Purkinje cell (primary cell): ENCODE measurements around the gene PSMA4. TPM values are rescaled to one million over a fixed set of nuclear protein-coding genes. Genes with fewer than 3 reads are reported as not detected.

ENCODE experiments used
- polyA plus RNA-seq: library from polyadenylated mRNA; unstranded; fragments of >200 nt; fragmentation: Nextera tagmentation; gene quantifications from 2 replicates; pipeline ENCODE4 v1.2.1, GENCODE V29; 2014

The PSMA4 gene
- 776 and 831 TPM in 2 replicates for polyA plus RNA-seq

DNA sequence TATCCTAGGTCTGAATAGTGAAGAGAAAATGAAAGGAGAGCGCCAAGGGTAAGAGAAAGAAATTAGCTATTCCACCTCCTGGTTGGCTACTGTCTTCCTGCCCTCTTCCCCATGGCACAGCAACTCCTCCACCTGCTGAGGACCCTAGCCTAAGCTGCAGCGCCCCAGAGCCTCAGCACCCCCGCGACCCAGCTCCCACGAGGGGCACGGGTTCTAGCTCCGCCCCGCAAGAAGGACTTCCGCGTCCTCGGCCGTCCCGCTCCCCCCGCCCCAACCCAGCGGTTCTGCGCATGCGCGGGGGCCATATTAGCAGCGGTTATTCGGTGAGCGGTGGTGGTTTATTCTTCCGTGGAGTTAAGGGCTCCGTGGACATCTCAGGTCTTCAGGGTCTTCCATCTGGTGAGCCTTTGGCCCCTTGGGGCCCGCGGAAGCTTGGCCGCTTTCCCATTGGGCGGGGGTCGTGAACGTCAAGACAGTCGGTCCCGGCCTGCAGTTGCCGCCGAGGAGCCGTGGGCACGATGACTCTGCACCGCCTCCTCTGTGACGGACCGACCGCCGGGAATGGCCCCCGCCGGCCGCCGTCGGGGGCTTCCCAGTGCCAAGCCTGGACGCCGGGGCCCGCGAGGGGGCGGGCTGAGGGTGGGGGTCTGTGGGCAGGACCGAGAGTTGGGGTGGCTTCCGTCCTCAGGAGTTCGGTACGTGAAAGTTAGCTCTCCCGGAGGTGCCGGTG, at the start of gene PSMA4:
Gene PSMA4 (plus strand): TSS at position 304 of the 730 bp plus-strand sequence. CDS start 1,484 bp downstream, outside the sequence.

DNA sequence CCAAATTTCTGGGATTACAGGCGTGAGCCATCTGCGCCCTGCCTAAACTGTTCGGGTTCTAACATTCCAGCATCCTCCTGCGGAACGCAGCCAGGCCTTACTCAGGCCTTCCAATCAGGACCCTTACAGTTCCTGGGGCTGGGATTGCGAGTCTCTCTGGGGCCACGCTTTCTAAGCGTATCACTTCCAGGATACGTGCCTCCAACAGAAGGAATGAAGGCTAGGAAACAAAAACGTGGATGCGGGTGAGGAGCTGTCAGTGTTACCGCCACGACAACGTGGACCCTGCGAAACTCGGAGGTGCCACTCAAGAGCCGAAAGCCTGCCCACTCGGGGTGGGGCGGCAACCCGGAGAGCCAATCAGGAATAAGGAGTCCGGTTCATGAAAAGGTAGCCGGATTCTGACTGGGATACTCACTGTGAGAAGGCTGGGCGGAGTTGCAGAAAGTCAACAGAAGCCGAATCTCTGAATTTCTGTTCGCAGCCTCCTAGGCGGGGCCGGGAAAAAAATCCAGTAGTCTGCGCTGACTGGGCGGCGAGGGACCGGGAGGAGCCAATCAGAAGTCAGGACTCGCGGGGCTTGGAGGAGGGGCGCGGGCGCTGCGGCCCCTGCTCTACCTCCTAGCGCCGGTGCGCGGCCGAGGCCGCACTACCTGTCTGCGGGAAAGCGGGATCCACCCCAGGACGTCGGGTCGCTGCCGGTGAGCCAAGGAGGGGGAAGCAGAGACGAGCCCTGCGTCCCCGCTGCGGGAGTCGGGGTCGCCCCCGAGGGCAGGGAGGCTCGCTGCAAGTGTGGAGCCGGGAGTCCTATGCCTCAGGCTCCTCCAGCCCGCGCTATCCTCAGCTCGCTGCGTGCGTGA, 33.0 kb upstream of the PSMA4 start, which contains the start of gene HYKK:
Gene HYKK (plus strand): TSS at position 607 of the 860 bp plus-strand sequence. CDS start 5,512 bp downstream, outside the sequence.

DNA sequence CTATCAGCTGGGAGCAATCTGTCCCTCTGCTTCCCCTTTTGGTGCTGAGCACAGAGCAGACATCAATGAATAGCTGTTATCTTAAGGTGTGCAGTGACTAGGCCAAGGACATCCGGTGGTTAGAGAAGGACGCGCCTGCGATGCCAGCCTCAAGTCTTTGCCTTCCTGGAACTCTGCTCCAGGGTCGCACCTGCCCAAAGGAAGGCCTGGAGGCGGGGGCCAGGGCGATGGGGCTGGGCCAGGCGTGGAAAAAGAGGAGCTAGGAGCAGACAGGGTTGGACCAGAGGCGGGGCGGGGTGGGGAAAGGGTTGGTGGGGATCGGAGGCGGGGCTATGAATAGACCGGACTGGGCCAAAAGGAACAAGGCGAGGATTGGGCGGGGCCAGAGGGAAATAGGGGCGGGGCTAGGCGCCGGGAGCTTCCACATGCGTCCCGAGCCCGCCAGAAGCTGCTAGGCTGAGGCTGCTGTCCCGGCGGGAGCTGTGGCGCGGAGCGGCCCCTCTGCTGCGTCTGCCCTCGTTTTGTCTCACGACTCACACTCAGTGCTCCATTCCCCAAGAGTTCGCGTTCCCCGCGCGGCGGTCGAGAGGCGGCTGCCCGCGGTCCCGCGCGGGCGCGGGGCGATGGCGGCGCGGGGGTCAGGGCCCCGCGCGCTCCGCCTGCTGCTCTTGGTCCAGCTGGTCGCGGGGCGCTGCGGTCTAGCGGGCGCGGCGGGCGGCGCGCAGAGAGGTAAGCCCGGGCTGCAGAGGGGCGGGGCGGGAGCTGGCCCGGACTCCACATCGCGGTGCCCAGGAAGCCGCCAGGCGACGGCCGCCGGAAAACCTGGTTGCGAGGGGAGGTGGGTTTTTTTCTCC, 25.1 kb downstream of the PSMA4 start, which contains the start of gene CHRNA5:
Gene CHRNA5 (plus strand): TSS at position 424 of the 854 bp plus-strand sequence. CDS start 200 bp downstream, at position 624.

Other genes starting within 250 kb of the PSMA4 start
- gene SKIC8, start 240.8 kb upstream of the PSMA4 start, polyA plus RNA-seq: 375 and 533 TPM in 2 replicates
- 2.5 TPM in 1 of 2 replicates, not detected in the other for gene CRABP1, start 200.1 kb upstream of the PSMA4 start, polyA plus RNA-seq
- gene IREB2, start 102.2 kb upstream of the PSMA4 start, polyA plus RNA-seq: 23.3 and 26.2 TPM in 2 replicates
- 6.2 and 15.1 TPM in 2 replicates for gene HYKK, start 32.9 kb upstream of the PSMA4 start, polyA plus RNA-seq
- gene CHRNA5, start 25.1 kb downstream of the PSMA4 start, polyA plus RNA-seq: 0.16 and 7.7 TPM in 2 replicates
- 3.5 and 11.9 TPM in 2 replicates for gene CHRNA3, start 80.6 kb downstream of the PSMA4 start, polyA plus RNA-seq
- gene CHRNB4, start 100.8 kb downstream of the PSMA4 start, polyA plus RNA-seq: 0.41 TPM in 1 of 2 replicates, not detected in the other